GM19452 (cell line): ENCODE measurements around the gene CRISP1.
"Not testable (repeated sequence)": the region's sequence is repeated elsewhere in the genome, so short reads cannot be mapped to it uniquely, and the experiment has no call there.

Experiments used
- ATAC-seq: cut with Tn5 transposase; IDR thresholded peaks from one replicate; pipeline ENCODE4 v1.9.1; 2021; ENCODE audit not compliant: unreplicated experiment

The CRISP1 gene, protein sequence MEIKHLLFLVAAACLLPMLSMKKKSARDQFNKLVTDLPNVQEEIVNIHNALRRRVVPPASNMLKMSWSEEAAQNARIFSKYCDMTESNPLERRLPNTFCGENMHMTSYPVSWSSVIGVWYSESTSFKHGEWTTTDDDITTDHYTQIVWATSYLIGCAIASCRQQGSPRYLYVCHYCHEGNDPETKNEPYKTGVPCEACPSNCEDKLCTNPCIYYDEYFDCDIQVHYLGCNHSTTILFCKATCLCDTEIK

DNA sequence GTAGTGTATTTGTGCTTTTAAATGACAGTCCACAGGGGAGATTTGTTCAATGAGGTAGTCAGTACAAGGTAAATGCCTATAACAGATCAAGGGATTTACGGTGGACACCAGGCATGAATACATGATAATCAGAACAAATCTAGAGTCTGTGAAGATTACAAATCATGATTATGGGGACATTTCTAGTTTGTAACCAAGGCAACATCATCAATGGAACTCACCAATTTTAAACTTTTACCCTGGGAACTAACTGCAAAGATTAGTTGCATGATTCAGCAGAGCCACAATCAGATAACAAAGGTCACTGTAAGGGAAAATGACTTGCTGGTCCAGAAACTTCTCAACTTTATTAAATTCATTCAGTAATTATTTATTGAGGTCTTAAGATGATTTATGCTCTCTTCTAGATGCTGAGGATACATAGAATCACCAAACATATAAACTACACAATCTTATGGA lies at the start of gene CRISP1:
TSS of gene CRISP1 (minus strand) at position 51 of the 459 bp plus-strand sequence. CDS start 9,135 bp downstream, outside the sequence.
- no peak for ATAC-seq

DNA sequence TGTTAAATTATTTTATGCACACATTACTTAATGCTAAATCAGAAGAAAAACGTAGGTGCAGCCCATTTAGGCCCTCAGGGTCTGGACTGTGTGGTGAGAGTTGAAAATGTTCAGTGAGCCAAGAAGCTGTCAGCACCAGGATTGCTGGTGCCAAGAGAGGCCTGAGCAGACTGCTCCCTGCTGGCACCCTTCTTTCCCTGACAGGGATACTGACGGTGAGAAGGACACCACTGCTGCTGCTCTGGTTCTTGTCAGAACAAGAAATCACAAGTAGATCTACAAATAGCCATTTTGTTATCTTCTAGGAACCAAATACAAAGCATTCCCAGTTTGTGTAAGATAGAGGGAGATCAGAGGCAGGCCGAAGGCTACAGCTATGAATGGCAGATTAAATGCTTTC lies 48.7 kb upstream of the CRISP1 start:
- no peak for ATAC-seq

DNA sequence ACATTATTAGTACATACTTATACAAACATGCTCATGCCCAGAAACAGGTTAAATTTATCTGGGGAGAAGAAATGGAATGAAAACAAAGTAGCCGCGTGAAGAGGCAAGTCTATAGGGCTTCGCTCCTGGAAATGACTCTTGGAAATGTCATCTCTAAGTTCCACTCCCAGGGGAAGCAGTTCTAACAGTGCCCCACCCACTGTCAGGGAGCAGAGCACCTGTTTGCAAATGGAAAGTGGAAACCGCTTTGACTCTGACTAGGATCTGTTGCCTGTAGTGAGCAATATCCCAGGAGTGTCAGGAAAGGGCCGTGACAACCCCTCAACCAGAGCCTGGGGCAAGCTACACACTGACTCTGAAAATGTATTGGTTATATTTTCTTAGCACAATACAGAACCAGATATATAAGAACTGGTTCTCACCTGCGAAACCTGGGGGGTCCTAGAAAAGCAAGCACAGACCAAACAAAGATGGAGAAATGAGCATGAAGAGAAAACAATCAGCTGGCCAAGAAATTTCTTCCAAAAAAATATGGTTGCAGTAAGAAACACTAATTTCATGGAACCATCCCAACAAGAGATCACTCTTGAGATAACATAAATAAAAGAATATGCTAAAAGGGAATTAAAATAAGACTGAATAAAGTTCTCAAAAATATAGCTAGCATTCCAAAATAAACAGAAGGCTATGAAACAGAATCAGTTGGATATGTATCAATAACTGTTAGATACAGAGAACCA lies 47.5 kb upstream of the CRISP1 start:
- ATAC-seq, result no peak

DNA sequence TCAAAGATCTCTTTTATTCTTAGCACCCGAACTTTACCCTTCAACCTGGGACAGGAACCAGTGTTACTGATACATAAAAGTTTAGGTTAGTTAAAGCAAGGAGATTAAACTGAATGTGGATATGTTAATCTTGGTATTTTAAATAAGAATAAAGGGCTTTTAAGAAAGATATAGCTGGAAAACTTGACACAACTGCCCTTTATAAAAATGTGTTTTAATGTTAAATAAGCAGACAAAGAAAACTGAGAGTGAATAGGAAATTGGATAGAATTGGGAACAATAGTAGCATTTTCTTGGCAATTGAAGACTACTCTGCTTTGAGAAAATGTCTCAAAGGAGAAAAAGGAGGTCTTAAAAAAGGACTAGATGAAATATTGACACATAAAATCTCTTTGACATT lies 45.9 kb upstream of the CRISP1 start:
- ATAC-seq, result no peak

DNA sequence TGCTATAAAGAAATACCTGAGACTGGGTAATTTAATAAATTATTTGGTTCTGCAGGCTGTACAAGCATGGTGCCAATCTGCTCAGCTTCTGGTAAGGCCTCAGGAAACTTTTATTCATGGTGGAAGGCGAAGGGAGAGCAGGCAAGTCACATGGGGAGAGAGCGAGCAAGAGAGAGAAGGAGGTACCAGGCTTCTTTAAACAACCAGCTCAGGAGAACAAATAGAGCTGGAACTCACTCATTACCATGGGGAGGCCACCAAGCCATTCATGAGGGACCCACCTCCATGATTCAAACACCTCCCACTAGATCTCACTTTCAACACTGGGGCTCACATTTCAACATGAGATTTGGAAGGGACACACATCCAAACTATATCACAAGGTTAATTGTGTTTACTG lies 44.9 kb upstream of the CRISP1 start:
- ATAC-seq, result no peak

DNA sequence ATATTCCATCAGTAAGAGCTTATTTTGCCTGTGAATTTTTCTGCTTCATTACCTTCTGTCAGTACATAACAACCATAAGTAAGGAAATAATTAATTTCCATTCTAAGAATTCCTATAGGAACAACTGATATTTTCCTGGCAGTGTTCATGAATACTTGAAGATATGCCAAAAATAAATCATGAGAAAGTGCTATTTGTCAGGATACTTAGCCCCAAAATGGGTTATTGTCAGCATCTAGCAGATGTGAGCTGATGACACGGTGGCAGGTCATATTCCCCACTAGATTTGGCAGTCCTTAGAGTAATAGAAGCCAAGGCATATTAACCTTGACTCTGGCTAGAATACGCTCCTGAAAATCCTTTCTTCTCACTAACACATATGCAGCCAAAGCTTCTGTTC lies 43.2 kb upstream of the CRISP1 start:
- ATAC-seq, result no peak

DNA sequence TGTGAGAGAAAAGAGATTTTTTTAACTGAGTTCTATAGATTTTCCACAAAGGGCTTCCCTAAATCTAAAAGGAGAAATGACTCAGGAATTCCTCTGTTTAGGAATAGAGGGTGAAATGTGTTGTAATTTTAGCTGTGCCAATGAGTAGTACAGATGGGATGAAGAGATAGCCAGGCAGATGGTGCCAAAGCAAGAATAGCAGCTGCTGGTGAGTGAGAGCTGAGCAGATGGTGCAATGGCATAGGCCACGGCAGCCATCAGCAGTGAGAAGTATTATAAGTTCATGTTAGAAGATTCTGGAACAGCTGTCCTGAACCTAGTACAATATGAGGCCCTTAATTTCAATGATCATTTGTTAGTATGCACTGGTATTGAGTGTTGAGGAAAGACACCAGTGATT lies 40.2 kb upstream of the CRISP1 start:
- no peak for ATAC-seq

DNA sequence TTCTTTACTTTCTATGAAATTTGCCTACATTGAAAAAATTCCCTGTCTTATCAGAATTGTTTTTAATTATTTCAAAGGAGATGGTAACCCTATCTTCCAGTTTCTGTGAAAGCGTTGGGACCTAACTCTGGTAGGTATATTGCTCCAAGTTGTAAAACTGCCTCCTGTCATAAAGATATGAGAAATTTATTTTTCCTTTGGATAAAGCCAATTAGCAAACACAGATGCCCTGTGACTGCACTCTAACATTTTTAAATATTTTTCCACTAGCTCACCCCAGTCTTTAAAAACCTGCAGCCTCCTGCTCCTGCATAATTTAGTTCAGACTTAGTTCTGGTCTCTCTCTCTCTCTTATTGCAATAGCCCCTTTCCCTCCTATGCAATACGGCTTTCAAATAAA lies 39.0 kb upstream of the CRISP1 start:
- no peak for ATAC-seq

DNA sequence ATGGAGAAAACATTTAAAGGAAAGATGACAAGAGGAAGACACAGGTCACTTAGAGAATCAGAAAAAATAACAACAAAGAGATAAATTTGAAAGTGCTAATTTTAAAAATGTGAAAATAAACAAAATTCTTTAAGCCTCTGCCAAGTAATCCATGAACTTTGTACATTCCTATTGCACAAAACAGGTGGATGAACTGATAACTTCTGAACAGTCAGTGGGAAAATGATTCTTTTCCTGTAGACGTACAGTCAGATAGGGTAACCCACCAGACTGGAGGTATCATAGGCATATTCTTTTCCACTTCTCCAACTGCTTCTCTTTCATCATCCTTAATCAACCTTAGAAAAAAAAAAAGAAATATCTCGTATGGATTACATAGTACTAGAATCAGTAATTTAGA lies 36.5 kb upstream of the CRISP1 start:
- no peak for ATAC-seq

DNA sequence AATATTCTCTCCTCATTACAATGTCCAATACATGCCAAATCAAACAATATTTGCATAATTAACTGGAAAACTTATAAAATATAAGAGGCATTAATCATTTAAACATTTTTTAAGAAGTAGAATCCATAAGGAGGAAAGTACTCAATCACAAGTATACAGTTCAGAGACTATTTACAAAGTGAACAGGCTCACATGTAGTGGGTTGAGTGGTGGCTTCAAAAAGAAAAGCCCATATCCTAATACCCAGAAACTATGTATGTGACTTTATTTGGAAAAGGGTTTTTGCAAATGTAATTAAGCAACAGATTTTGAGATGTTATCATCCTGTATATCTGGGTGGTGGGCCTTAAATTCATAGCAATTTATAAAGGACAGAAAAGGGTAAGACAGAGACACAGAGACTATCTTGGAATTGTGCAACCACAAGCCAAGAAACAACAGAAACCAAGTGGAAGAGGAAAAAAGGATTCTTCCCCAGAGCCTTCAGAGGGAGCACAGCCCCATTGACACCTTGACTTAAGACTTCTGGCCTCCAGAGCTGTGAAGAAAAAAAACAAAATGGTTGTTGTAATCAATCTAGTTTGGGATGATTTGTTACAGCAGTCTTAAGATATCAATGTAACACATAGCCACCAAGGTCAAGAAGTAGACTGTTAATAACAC lies 32.7 kb upstream of the CRISP1 start:
- no peak for ATAC-seq

DNA sequence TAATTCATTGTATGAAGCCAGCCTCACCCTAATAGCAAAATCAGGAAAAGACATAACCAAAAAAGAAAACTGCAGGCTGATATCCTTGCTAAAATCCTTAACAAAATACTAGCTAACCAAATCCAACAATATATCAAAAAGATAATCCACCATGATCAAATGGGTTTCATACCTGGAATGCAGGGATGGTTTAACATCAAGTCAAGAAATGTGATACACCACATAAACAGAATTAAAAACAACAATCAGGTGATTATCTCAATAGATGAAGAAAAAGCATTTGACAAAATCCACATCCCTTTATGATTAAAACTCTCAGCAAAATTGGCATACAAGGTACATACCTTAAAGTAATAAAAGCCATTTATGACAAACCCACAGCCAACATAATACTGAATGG lies 29.2 kb upstream of the CRISP1 start:
- ATAC-seq, result not testable (repeated sequence)

DNA sequence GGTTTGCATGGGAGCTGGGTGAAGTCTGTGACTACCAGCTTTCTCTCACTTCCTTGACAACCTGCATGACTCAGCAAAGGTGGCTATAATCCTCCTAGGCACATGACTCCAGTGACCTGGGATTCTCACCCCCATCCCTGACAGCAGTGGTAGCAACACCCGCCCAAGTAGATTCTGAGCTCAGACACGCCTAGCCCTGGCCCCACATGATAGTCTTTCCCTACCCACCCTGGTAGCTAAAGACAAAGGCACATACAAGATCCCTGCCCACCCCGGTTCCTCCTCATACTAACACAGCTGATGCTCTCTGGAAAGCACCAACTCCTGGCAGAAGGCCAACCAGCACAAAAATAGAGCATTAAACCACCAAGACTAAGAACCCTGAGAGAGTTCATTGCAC lies 25.9 kb upstream of the CRISP1 start:
- no peak for ATAC-seq

DNA sequence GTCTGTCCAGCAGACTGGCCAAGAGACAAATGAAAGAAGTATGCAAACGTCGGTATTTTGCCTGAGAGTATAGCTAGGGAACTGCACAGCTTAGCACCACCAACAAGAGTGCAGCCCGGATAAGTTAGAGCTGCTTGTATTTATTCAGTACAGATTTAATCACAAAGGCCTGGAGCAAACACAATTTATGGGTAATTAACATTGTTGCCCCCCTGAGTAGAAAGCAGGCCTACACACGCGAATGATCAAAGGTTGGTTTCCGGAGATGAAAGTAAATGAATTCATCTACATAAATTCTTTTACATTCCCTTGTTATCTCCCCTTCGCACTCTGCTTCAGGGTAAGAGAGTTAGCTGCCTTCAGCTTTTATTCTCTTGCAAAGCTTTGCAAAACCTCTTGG lies 24.7 kb upstream of the CRISP1 start:
- ATAC-seq, result no peak

DNA sequence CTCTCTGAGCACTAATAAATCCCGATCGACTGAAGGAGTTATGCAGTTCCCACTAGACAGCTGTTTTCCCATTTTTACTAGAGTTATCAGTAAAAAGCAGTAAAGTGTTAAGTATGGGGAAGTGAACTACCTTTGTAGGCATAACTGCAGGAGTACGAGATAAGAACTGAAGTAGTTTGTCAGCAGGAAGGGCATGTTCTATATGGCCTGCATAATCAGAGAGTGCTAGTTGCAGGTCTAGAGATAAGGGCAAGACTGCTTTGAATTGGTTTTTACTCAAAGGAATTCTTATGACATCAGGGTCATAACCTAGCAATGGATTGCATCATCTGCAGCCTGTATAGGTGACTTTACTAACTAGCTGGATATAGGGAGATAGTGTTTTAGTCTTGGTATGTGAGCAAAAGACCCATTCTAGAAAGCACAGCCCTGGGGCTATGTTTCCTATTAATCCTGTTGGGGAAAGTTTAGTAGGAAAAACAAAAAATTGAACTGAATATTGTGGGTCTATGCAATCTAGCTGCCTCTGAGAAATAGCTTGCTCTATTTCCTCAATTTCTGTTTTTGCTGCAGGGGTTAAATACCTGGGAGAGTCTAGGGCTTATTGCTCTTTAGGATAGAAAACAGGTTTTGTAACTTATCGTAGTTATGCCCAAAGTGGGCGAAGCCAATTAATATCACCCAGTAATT lies 22.6 kb upstream of the CRISP1 start:
- ATAC-seq, result no peak

DNA sequence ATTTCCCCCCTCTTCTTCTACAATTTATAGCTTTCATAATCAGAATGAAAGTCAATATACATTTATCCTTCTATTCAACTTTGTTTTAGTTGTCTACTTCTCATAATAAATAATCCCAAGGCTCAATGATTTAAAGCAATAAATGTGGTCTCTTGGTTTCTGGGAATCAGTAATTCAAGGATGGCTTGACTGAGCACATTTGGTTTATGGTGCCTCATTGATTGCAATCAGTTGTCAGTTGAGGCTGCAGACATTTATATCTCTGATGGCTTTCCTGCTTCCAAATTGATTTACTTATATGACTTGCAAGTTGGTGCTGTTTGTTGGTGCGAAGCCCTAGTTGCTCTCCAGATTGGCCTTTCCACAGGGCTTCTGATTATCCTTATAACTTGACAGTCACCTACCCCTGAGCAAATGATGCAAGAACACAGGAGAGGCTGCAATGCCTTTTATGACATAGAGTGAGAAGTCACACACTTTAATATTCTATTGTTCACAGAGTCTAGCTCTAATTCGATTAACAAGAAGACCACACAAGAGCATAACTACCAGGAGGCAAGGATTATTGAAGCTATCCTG lies 2.7 kb upstream of the CRISP1 start:
- ATAC-seq, result no peak

DNA sequence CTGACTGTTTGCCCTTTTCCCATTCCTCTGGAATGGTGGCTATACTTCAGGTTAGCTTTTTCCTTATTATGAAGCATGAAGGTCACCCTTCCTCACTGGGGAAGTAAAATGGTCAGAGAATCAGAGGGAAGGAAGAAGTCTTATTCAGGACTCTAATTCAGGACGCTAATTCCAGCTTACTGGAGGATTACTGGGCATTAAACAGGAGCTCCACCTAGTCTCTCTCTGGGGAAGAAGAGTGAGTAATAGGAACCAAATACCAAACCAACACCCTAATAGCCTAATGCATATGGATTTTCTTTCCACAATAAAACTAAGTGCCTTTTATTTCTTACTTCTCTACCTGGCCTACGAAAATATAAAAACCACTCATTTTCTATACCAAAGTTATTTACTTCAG lies 10.1 kb downstream of the CRISP1 start:
- ATAC-seq, result no peak

DNA sequence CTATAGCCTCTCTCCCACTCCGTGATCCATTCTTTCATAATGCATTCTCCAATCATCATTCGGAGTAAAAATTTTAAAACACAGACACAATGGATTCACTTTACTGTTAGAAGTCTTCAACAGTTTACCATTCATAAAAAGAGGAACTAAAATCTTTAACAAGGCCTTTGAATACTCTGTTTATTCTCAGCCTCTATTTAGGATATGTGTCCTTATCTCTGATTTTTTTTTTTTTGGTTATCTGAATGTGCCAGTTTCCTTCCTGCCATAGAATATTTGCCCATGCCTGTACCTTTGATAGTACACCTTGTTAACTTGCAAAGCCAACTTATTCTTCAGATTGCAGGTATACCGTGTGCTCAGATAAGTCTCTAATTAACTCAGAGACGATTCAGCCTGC lies 11.1 kb downstream of the CRISP1 start:
- no peak for ATAC-seq

DNA sequence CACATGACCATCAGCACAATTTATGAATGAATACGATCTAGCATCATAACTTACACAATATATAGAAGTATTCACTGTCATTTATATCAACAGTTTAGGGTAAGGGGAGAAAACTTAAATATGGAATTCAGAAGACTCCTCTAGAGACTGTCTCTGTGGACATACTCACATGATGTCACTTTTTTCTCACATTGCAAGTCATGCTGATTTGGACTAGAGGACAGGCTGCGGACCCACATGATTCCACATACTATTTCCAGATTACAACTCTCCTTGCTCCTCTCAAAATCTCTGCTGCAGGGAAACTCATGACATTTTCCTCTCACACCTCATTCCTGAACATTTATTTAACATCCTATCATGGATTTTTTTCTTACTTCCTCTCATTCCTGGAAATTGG lies 13.4 kb downstream of the CRISP1 start:
- ATAC-seq, result no peak

DNA sequence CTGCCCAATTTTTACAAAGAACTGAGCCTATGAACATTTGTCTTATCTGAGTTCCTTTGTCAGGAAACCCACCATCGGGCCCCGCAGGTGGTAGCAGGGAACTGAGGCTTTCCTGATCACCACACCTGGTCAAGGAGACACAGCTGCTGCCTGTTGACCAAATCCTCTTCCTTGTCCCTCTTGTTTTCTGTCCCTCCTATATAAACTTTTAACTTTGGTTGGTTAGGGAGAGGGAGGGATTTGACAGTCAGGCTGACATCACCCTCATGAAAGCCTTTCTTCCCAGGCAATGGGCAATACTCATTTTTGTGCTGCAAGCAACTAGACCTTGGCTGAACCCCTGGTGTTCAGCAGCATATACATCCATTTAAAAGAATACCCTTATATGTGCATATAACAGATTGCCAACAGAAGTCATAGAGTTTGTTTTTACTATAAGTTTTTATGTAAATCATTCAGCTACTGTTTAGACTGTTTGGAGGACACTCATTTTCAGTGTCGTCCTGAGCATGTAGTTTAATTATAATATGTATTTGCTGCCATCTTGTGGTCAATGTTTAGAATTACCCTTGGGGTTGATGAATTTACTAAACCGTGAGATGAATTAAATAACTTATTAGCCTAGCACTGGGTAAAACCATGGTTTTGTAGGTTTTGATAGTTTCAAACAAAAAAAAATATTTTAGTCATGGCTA lies 17.0 kb downstream of the CRISP1 start:
- ATAC-seq, result peak; percentile 91

DNA sequence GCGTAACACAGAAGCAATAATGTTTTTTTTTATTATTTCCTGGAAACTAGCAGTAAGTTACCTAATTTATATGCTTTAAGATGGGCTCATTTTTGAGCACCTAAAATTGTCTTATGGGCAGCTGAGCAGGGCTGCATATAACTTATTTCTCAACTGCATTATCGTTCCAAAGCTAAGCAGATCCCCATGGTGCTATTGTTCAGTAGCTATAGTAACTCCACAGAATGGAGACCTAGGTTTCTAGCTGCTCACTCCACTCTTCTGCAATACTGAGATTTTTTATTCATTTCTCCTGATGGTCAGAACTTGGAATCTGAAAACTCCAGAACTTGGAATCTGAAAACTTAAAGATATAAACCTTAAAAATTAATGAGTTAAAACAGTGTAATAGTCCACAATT lies 18.7 kb downstream of the CRISP1 start:
- no peak for ATAC-seq

DNA sequence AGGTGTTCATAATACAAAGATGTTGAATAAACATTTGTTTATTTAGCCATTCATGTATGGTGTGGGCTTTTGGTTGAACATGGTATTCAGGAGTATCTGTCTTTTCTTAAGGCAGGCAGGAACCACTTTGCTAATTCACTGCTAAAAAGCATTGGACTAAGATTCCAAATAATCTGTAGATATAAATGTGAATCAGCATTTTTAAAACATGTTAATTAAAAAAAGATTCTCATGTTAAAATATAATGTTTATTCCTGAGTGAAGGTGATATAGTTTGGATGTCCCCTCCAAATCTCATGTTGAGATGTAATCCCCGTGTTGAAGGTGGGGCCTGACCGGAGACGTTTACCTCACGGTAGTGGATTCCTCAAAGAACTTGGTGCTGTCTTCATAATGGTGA lies 19.3 kb downstream of the CRISP1 start:
- no peak for ATAC-seq
